ENCODE results near the gene CTSE. TPM values are rescaled to one million over a fixed set of nuclear protein-coding genes. Genes with fewer than 3 reads are reported as not detected.

CTSE gene
- total RNA-seq, 1 donor from 2014 or later = 42.0 TPM

DNA sequence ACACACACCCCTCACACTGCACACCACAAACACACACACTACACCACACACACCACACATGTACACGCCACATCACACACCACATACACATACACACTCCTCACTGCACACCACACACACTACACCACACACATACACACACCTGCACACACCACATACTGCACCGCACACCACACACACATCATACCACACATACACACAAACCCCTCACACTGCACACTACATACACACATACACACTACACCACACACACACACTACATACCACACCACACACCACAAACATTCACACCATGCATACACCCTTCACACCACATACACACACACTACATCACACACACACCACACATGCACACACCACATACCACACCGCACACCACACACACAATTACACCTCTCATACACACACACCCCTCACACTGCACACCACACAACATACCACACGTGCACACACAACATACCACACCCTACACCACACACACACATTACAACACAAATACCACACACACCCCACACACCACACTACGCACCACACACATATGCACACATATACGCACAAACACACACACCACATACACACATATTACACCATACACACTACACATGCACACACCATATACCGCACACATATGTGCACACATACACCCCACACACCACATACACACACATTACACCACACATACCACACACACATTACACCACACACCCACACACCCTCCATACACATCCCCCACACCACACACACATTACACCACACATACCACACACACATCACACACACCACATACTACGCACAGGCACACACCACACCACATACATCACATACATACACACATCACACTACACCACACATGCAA is 50.1 kb downstream of the CTSE start:
- Mint-ChIP-seq H3K36me3 (no peaks in the 10 kb centered on the region), H3K4me3 (no peak overlapping the region), H3K9me3 (no peaks in the 10 kb centered on the region), H3K27ac (no peak overlapping the region), H3K4me1 (ENCODE audit: unreplicated experiment) (peaks cover 12% of the 10 kb centered on the region), H3K27me3 (peaks cover 17% of the 10 kb centered on the region)
- TF ChIP-seq, protein P1, sequence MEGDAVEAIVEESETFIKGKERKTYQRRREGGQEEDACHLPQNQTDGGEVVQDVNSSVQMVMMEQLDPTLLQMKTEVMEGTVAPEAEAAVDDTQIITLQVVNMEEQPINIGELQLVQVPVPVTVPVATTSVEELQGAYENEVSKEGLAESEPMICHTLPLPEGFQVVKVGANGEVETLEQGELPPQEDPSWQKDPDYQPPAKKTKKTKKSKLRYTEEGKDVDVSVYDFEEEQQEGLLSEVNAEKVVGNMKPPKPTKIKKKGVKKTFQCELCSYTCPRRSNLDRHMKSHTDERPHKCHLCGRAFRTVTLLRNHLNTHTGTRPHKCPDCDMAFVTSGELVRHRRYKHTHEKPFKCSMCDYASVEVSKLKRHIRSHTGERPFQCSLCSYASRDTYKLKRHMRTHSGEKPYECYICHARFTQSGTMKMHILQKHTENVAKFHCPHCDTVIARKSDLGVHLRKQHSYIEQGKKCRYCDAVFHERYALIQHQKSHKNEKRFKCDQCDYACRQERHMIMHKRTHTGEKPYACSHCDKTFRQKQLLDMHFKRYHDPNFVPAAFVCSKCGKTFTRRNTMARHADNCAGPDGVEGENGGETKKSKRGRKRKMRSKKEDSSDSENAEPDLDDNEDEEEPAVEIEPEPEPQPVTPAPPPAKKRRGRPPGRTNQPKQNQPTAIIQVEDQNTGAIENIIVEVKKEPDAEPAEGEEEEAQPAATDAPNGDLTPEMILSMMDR (conservative IDR thresholded peaks at IDR 0.05) = no peak
- no peak for DNase-seq (ENCODE audit: extremely low spot score, unreplicated experiment)

DNA sequence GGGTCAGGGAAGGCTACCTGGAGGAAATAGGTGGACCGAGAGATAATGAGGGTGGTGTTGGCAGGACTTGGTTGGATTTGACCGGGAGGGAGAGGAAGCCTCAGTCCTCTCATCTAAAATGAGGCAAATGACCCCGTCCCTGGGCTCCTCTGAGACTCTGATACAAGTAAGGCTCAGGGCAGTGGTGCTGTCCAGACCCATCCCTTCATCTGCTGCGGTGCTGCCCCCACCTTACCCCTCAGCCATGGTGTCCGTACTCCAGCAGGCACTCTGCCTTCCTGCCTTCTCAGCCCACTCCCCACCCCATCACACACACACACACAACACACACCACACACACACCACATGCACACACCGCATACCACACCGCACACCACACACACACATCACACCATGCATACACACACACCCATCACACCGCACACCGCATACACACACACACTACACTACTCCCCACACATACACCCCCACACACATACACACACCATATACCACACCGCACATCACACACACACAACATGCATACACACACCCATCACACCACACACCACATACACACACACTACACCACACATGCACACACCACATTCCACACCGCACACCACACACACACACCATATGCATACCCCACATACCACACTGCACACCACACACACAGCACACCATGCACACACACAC is 51.1 kb downstream of the CTSE start:
- no peaks in the 10 kb centered on the region for H3K9me3 Mint-ChIP-seq
- no peak for DNase-seq (ENCODE audit: extremely low spot score, unreplicated experiment)
- TF ChIP-seq, protein P1 (conservative IDR thresholded peaks at IDR 0.05) = no peak
- H3K36me3 Mint-ChIP-seq = no peaks in the 10 kb centered on the region
- peaks cover 12% of the 10 kb centered on the region for H3K4me1 Mint-ChIP-seq (ENCODE audit: unreplicated experiment)
- peaks cover 17% of the 10 kb centered on the region for H3K27me3 Mint-ChIP-seq
- H3K27ac Mint-ChIP-seq = no peak overlapping the region
- no peak overlapping the region for H3K4me3 Mint-ChIP-seq

DNA sequence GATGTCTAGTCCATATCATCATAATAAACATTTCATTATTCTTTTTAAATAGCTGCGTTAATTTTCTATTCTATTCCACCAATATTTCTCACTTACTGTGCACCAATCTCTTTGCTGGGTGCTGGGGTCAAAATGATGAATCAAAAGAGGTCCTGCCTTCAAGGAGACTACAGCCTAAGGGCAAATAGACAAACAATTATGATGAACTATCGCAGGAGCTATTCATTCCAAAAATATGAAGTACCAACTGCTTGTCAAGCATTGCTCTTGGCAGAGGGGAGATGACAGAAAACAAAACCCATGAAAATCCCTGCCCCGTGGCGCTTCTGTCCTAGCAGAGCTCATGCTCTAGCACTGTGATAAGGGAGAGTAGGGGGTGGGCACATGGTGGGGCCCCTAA is 51.6 kb downstream of the CTSE start:
- no peak for DNase-seq (ENCODE audit: extremely low spot score, unreplicated experiment)
- H3K4me3 Mint-ChIP-seq = no peak overlapping the region
- H3K27ac Mint-ChIP-seq = no peak overlapping the region
- H3K27me3 Mint-ChIP-seq = peaks cover 15% of the 10 kb centered on the region
- peaks cover 7% of the 10 kb centered on the region for H3K4me1 Mint-ChIP-seq (ENCODE audit: unreplicated experiment)
- no peaks in the 10 kb centered on the region for H3K9me3 Mint-ChIP-seq
- no peaks in the 10 kb centered on the region for H3K36me3 Mint-ChIP-seq
- TF ChIP-seq, protein P1 (conservative IDR thresholded peaks at IDR 0.05) = no peak

DNA sequence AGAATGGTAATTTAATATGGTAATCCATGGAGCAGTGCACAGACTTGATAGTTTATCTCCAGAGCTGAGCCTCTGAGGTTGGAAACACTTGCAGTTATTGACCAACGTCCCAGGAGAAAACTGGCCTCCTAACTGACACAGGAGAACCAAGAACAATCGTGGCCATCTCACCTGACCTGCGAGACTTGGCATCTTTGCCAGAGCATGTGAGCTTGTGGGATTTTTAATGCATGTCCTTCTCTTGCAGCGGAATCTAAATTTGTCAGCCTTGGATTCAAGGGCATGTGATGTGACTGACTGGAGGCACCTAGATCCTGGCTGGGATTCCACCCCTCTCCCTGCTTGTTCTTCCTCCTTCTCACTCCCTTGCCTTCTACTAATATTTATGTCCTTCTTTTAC is 52.6 kb downstream of the CTSE start:
- H3K4me3 Mint-ChIP-seq = no peak overlapping the region
- no peaks in the 10 kb centered on the region for H3K4me1 Mint-ChIP-seq (ENCODE audit: unreplicated experiment)
- no peaks in the 10 kb centered on the region for H3K36me3 Mint-ChIP-seq
- TF ChIP-seq, protein P1 (conservative IDR thresholded peaks at IDR 0.05) = no peak
- no peaks in the 10 kb centered on the region for H3K9me3 Mint-ChIP-seq
- H3K27me3 Mint-ChIP-seq = peaks cover 17% of the 10 kb centered on the region
- H3K27ac Mint-ChIP-seq = no peak overlapping the region
- DNase-seq (ENCODE audit: extremely low spot score, unreplicated experiment) = no peak

DNA sequence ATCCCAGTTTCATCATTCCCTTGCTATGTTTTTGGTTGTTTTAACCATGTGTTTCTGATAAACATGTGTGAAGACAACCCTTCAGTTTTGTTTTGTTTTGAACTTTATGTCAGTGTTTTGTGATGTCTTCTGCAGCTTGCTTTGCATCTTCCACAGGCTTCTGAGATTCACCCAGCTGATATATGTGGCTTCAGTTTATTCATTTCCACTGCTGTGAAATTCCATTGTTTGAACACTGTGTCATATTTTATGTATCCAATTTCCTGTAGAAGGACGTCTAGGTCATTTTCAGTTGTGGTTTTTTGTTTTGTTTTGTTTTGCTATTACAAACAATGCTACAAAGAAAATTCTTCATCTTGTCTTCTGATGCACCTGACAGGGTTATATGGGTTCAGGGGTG is 53.2 kb downstream of the CTSE start:
- Mint-ChIP-seq H3K4me3 (no peak overlapping the region), H3K27me3 (peaks cover 17% of the 10 kb centered on the region), H3K4me1 (ENCODE audit: unreplicated experiment) (no peaks in the 10 kb centered on the region), H3K27ac (no peak overlapping the region), H3K36me3 (no peaks in the 10 kb centered on the region), H3K9me3 (no peaks in the 10 kb centered on the region)
- TF ChIP-seq, protein P1 (conservative IDR thresholded peaks at IDR 0.05) = no peak
- DNase-seq (ENCODE audit: extremely low spot score, unreplicated experiment) = no peak
